ENCODE results near the gene WNT5B. TPM values are rescaled to one million over a fixed set of nuclear protein-coding genes. Genes with fewer than 3 reads are reported as not detected.
A peak's percentile ranks its signal among the peaks of the same experiment; 100 is the strongest.

Gene WNT5B
- total RNA-seq, 1 donor from 2014 or later: 54.4 TPM

DNA sequence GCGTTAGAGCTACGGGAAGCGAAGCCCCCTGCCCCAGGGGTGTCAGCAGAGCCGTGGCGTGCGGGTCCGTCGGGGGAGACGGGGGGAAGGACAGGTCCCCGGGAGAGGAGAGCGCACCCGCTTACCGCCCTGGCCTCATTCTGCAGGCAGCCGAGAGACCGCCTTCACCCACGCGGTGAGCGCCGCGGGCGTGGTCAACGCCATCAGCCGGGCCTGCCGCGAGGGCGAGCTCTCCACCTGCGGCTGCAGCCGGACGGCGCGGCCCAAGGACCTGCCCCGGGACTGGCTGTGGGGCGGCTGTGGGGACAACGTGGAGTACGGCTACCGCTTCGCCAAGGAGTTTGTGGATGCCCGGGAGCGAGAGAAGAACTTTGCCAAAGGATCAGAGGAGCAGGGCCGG lies 10.5 kb downstream of the WNT5B start:
- Mint-ChIP-seq H3K27me3 (ENCODE audit: low read depth) (peaks cover 9% of the 10 kb centered on the region), H3K4me1 (peaks cover 38% of the 10 kb centered on the region), H3K9me3 (no peaks in the 10 kb centered on the region), H3K36me3 (peaks cover 9% of the 10 kb centered on the region), H3K4me3 (no peak overlapping the region), H3K27ac (no peak overlapping the region)
- TF ChIP-seq, protein P1, sequence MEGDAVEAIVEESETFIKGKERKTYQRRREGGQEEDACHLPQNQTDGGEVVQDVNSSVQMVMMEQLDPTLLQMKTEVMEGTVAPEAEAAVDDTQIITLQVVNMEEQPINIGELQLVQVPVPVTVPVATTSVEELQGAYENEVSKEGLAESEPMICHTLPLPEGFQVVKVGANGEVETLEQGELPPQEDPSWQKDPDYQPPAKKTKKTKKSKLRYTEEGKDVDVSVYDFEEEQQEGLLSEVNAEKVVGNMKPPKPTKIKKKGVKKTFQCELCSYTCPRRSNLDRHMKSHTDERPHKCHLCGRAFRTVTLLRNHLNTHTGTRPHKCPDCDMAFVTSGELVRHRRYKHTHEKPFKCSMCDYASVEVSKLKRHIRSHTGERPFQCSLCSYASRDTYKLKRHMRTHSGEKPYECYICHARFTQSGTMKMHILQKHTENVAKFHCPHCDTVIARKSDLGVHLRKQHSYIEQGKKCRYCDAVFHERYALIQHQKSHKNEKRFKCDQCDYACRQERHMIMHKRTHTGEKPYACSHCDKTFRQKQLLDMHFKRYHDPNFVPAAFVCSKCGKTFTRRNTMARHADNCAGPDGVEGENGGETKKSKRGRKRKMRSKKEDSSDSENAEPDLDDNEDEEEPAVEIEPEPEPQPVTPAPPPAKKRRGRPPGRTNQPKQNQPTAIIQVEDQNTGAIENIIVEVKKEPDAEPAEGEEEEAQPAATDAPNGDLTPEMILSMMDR (IDR thresholded peaks at IDR 0.05; ENCODE audit: unreplicated experiment): no peak
- DNase-seq (ENCODE audit: low spot score in 2 of 2, unreplicated experiment in 2 of 2): no peak

DNA sequence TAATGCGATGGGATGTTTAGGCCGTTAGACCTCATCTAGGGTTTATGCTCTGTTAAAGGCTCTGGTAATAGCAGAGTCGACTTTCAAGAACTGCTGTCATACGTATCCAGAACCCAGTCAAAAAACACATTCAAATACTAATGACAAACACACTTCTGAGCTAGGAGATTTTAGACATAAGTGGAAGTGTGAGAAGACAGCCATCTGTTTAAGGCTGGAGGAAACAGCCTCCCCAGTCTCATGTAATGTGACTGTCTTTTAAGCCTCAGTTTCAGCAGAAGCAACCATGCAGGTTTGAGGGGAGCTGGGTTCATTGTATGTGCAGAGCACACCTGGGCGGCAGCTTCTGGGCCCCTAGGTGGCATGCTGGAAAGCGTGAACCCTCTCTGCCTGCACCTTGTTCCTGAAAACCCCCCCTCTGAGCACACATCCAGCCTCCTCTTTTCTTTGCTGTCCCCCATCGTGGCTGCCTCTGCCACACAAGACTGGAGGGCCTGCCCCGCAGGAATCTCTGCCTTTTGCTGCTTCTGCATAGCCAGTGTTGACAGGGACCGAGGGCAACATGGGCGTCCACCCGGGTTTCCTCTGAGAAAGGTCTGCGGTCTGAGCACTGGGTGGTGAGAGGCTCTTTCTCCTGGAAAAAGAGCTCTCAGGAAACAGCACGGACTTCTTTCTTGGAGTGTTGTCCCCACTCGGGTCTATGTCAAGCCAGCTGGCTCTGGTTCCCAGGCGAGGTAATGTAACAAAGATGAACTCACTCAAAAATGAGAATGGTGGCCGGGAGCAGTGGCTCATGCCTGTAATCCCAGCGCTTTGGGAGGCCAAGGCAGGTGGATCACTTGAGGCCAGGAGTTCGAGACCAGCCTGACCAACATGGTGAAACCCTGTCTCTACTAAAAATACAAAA lies 11.6 kb downstream of the WNT5B start:
- H3K4me1 Mint-ChIP-seq: peaks cover 32% of the 10 kb centered on the region
- H3K9me3 Mint-ChIP-seq: no peaks in the 10 kb centered on the region
- peaks cover 9% of the 10 kb centered on the region for H3K27me3 Mint-ChIP-seq (ENCODE audit: low read depth)
- TF ChIP-seq, protein P1 (IDR thresholded peaks at IDR 0.05; ENCODE audit: unreplicated experiment): no peak
- no peak overlapping the region for H3K4me3 Mint-ChIP-seq
- no peak for DNase-seq (ENCODE audit: low spot score in 2 of 2, unreplicated experiment in 2 of 2)
- H3K36me3 Mint-ChIP-seq: peaks cover 9% of the 10 kb centered on the region
- peak overlapping the region; percentile 34 for H3K27ac Mint-ChIP-seq

DNA sequence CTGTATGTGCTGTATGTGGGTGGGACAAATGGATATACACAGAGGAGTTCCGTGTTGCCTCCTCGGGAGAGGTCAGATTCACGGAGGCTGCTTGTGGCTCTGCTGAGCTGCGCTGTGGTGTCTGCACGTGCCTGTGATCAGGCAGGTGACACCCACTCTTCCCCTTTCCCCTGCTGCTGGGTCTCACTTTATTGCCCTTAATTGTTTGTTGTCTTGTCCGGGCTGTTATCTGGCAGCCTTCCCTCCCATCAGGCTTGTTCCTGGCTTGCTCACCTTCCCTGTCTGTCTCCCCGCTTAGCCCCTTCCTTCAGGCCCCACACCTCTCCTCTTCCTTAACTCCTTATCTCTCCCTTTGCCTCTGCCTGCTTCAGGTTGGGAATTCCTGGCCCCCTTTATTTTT lies 13.5 kb downstream of the WNT5B start:
- Mint-ChIP-seq H3K4me3 (no peak overlapping the region), H3K9me3 (no peaks in the 10 kb centered on the region), H3K4me1 (peaks cover 29% of the 10 kb centered on the region), H3K27me3 (ENCODE audit: low read depth) (peaks cover 9% of the 10 kb centered on the region), H3K27ac (peak overlapping the region; percentile 68), H3K36me3 (peaks cover 13% of the 10 kb centered on the region)
- DNase-seq (ENCODE audit: low spot score in 2 of 2, unreplicated experiment in 2 of 2): no peak
- TF ChIP-seq, protein P1 (IDR thresholded peaks at IDR 0.05; ENCODE audit: unreplicated experiment): no peak

DNA sequence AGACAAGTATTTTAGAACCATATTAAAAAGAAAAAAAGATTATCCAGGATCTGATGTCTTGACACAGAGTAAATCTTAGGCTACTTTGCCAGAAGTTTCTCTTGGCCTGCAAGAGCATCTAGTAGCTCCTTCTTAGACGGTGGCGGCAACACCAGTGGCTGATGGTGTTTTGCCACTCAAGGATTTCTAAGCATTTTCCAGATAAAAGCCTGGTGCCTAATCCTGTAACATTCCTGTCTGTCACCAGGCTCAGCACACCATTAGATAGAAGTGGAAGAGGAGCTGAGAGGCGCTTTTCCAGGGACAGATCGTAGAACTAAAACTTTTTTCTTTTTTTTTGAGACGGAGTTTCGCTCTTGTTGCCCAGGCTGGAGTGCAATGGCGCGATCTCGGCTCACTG lies 14.0 kb downstream of the WNT5B start:
- Mint-ChIP-seq H3K36me3 (peaks cover 13% of the 10 kb centered on the region), H3K4me3 (no peak overlapping the region), H3K27ac (peak overlapping the region; percentile 68), H3K9me3 (no peaks in the 10 kb centered on the region), H3K27me3 (ENCODE audit: low read depth) (peaks cover 9% of the 10 kb centered on the region), H3K4me1 (peaks cover 29% of the 10 kb centered on the region)
- TF ChIP-seq, protein P1 (IDR thresholded peaks at IDR 0.05; ENCODE audit: unreplicated experiment): no peak
- no peak for DNase-seq (ENCODE audit: low spot score in 2 of 2, unreplicated experiment in 2 of 2)

DNA sequence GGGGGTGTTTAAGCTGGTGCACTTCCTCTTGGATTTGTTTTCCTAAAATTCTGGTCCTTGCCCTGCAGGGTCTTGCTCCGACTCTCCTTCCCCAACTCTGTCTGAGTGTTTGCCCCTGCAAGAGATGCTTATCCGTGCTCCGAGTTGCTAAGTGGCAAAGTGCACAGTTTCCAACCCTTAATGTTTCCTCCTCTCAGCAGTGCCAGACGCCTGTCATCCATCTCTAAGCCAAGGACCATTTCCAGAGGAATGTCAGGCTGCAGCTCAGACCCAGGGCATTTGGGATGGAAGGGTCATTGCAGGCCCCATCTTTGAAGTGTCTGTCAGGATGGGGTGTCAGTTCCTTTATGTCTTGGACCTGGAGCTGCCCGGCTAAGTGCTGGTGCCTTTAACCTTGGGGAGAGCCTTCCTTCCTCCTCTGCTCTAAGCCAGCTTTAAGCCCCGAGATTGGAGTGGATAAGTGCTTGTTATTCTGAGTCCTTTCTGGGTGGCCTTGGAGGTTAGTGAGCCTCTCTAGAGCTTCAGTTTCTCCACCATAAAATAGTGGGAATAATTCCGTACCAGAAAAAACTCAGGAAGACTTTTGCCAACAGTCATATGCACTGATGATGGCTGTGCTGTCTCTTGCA lies 15.0 kb downstream of the WNT5B start:
- Mint-ChIP-seq H3K27ac (no peak overlapping the region), H3K4me3 (no peak overlapping the region), H3K9me3 (no peaks in the 10 kb centered on the region), H3K4me1 (peaks cover 29% of the 10 kb centered on the region), H3K27me3 (ENCODE audit: low read depth) (peaks cover 9% of the 10 kb centered on the region), H3K36me3 (peaks cover 12% of the 10 kb centered on the region)
- TF ChIP-seq, protein P1 (IDR thresholded peaks at IDR 0.05; ENCODE audit: unreplicated experiment): no peak
- no peak for DNase-seq (ENCODE audit: low spot score in 2 of 2, unreplicated experiment in 2 of 2)

Data from mesothelial cell of epicardium (in vitro differentiated cells).